GM19397 (cell line): Measurements from ENCODE around the gene RAD17.
"Not testable (repeated sequence)": the region's sequence is repeated elsewhere in the genome, so short reads cannot be mapped to it uniquely, and the experiment has no call there.

Experiments
- ATAC-seq: cut with Tn5 transposase; IDR thresholded peaks from one replicate; pipeline ENCODE4 v1.9.1; 2021; ENCODE audit warnings: mild to moderate bottlenecking, moderate library complexity; ENCODE audit not compliant: unreplicated experiment

The RAD17 gene

GRCh38 chr5:69374911-69375446, 5.4 kb downstream of the RAD17 start:
- ATAC-seq = peak; percentile 75

GRCh38 chr5:69378376-69378775, 8.8 kb downstream of the RAD17 start:
- ATAC-seq = no peak

DNA sequence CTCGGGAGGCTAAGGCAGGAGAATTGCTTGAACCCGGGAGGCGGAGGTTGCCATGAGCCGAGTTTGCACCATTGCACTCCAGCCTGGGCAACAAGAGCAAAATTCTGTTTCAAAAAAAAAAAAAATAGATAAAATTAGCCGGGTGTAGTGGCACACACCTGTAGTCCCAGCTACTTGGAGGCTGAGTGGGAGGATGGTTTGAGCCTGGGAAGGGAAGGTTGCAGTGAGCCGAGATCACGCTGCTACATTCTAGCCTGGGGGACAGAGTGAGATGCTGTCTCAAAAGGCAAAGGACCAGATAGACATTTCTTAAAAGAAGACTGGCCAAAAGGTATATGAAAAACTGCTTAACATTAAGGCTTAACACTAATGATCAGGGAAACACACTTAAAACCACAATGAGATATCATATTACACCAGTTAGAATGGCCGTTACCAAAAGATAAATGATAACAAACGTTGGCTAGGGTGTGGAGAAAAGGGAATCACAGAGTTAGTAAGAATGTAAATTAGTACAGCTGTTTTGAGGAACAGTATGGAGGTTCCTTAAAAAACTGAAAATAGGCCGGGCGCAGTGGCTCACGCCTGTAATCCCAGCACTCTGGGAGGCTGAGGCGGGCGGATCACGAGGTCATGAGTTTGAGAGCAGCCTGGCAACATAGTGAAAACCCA, 35.2 kb downstream of the RAD17 start:
- ATAC-seq = no peak

GRCh38 chr5:69414885-69415583, 45.4 kb downstream of the RAD17 start, which contains the start of gene MARVELD2:
MARVELD2 (plus strand) TSS chr5:69415116; CDS start chr5:69419386, 4,270 bp downstream.
- peak; percentile 62 for ATAC-seq

GRCh38 chr5:69415584-69415958, 46.0 kb downstream of the RAD17 start:
- no peak for ATAC-seq

DNA sequence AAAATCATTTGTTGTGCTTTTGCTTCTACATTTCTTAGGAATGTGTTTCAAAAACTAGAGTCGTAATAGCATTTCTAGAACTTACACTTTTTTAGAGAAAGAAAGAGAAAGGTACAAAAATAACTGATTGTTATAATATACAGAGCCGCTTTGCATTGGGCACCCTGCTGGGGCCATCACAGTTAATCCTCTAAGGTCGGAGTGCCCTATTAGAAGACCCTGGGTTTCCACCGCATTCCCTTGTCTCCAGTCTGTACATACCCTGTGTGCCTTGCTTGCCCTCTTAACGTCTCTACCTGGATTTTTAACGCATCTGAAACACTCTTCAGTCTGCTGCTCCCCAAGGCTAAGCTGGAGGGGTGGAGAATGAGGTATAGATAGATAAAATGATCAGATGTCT, 46.6 kb downstream of the RAD17 start:
- ATAC-seq = no peak

DNA sequence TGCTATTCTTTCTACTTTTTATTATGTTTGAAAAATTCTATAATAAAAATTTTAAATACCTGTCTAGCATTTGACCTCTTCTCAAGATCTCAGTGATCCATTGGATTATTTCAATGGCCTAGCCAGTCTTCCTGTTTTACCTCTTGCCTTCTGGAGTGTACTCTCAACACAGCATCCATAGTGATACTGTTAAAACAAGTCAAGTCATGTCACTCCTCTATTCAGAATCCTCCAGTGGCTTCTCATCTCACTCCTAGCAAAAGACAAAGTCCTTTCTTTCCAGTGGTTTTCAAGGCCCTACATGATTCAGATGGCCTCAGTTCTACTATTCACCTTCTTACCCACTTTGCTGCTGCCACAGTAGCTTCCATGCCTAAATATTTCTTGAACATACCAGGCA, 47.1 kb downstream of the RAD17 start:
- ATAC-seq = no peak

- no peak for ATAC-seq
Observed at GRCh38 chr5:69418554-69418953, 48.9 kb downstream of the RAD17 start.

DNA sequence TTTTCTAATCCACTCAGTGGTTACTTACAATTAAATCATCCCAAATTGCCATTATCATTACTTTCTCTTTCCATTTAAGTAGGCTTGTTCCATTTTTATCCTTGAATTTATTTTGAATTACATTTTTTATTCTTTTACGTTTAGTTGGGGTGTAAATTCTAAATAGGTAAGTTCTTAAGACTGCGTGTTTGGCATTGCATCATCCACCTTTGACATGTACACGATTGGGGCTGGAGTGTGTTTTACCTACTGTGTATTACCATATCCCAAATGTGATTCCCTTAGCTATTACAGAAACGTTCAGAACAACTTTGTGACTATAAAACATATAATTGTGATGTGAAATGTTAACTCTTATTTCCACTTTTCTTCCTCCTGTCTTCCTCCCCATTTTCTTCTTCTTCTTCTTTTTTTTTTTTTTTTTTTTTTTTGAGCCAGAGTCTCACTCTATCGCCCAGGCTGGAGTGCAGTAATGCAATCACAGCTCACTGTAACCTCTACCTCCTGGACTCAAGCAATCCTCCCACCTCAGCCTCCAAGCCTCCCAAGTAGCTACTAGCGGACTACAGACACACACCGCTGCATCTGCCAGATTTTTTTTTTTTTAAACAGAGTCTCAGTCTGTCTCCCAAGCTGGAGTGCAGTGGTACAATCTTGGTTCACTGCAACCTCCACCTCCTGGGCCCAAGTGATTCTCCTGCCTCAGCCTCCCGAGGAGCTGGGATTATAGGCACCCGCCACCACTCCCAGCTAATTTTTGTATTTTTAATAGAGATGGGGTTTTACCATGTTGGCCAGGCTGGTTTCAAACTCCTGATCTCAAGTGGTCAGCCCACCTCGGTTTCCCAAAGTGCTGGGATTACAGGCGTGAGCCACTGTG, 62.0 kb downstream of the RAD17 start:
- ATAC-seq = no peak

GRCh38 chr5:69432412-69433206, 63.0 kb downstream of the RAD17 start:
- ATAC-seq = peak; percentile 53

GRCh38 chr5:69435276-69435884, 65.8 kb downstream of the RAD17 start:
- not testable (repeated sequence) for ATAC-seq

DNA sequence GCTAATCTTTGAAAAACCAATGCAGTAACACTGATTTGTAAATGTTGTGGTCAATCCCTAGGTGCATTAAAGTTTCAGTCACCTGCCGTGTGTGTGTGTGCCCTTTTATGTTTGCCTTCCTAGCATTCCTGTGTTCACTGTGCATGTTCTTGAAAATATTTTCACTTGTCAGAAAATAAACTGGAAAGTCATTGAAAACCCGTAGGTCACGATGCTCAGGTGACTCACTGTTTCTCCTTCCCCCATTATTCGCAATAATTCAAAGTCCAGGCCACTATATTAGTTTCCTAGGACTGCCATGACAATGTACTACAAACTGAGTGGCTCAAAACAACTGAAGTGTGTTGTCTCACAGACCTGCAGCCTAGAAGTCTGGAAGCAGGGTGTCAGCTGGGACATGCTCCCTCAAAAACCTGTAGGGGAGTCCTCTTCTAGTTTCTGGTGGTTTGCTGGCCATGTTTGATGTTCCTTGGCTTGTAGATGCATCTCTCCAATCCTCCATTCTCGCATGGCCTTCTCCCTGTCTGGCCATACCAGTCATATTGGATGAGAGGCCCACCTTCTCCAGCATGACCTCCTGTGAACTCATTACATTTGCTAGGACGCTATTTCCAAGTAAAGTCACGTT, 74.6 kb downstream of the RAD17 start:
- ATAC-seq = no peak

- ATAC-seq = no peak
Observed at GRCh38 chr5:69449511-69449910, 79.9 kb downstream of the RAD17 start.

DNA sequence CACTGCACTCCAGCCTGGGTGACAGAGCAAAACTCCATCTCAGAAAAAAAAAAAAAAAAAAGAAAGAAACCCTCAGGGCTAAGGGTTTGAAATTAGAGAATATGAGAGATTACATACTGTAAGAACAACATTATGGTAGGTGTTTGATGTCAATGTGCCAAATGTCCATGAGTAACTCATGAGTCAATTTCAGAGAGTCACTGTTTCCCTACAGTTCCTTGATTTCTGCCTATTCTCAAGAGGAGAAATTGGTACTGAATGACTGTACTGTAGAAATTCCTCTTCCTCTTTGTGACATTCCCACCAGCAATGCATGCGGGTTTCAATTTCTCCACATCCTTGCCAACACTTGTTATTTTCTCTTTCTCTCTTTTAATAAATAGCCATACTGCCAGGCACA, 80.5 kb downstream of the RAD17 start:
- no peak for ATAC-seq

DNA sequence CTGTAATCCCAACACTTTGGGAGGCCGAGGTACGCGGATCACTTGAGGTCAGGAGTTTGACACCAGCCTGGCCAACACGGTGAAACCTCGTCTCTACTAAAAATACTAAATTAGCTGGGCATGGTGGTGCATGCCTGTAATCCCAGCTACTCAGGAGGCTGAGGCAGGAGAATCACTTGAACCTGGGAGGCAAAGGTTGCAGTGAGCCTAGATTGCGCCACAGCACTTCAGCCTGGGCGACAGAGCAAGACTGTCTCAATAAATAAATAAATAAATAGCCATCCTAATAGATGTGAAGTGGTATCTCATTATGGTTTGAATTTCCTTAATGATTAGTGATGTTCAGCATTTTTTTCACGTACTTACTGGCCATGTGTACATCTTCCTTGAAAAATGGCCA, 80.9 kb downstream of the RAD17 start:
- ATAC-seq = not testable (repeated sequence)

DNA sequence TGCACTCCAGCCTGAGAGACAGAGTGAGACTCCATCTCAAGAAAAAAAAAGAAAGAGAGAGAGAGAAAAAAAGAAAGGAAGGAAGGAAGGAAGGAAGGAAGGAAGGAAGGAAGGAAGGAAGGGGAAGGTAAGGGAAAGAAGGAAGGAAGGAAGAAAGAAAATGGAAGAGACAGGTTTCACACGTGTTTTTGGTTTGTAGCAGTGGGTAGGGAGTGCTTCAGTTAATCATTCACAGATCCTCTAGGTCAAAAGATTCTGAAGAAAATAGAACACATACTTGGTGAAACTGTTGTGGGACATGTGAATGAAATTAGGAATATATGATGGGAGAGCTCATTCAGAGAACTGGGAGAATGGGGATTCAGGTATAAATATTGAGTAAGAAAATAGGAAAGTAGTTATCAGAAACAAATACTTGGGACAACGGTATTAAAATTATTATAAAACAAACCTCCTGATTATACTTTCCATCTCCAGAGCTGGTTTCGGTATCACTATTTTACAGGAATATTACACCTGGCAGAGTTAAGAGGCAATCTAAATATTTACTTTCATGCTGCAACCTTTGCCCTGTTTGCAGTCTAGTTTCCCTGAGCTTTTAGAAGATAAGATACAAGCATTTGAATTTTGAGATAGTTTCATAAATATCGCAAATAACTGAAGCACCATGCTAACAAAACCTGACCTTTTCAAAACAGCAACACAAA, 82.5 kb downstream of the RAD17 start:
- no peak for ATAC-seq

DNA sequence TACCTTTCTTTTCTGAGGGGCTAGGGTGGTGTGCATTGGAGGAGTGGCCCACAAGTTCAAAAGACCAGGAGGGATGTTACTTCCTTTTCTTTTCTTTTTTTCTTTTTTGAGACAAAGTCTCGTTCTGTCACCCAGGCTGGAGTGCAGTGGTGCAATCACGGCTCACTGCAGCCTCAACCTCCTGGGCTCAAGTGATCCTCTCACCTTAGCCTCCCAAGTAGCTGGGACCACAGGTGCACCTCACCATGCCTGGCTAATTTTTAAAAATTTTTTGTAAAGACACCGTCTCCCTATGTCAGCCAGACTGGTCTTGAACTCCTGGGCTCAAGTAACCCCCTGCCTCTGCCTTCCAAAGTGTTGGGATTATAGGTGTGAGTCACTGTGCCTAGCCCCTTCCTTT, 83.9 kb downstream of the RAD17 start:
- not testable (repeated sequence) for ATAC-seq

DNA sequence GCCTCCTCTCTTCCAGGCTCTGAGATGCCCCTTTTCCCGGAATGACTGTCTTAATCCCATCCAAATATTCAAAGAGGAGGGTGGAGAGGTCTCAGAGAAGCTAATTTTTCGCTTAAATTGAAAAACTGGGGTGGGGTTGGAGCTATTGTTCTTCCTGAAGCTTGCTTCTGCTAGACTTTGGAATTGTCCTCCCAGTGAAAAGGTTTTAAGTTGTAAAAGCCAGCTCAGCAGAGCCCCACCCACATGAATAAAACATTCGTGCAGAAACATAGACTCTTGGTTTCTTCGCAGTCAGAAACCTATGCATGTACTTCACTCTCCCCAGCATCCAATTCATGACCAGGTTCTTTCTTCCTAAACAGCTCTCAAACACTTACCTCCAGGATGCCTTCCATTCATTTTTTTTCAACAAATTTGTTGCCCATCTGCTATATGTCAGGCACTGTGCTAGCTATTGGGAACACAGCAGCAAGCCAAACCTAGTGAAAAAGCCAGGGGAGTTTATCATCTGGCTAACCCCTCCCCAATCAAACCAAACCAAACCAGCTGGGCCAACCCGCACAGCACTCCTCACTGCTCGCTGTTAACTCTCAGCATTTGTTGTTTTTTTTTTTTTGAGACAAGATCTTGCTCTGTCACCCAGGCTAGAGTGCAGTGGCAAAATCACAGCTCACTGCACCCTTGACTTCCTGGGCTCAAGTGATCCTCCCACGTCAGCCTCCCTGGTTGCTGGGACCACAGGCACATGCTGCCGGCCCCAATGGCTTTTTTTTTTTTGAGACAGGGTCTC, 85.0 kb downstream of the RAD17 start:
- ATAC-seq = no peak
